Liver (tissue), 9 donors: ENCODE measurements around the gene PKHD1. TPM values are rescaled to one million over a fixed set of nuclear protein-coding genes. Genes with fewer than 3 reads are reported as not detected.

ENCODE experiments used
- DNase-seq: peaks from one replicate; pipeline ENCODE4 v3.0.0-alpha.2; 2017; ENCODE audit warnings: low spot score
- H3K27ac ChIP-seq, 2 donors: one replicate each; pipeline ENCODE4 v1.7.0; 2013; ENCODE audit warnings: inconsistent platforms in 2 of 2, low read length in 2 of 2, control low read depth in 1 of 2, low read depth in 1 of 2, mild to moderate bottlenecking in 1 of 2
- H3K27me3 ChIP-seq, 4 donors: one replicate each; pipeline versions ENCODE4 v1.6.1 to v1.7.0; 2013; ENCODE audit warnings: low read length in 3 of 4, inconsistent platforms in 1 of 4, mild to moderate bottlenecking in 1 of 4, moderate library complexity in 1 of 4; ENCODE audit not compliant: control insufficient read depth in 4 of 4, insufficient read depth in 4 of 4
- H3K36me3 ChIP-seq, 4 donors: one replicate each; pipeline versions ENCODE4 v1.6.1 to v1.7.0; 2013; ENCODE audit warnings: low read length in 3 of 4, mild to moderate bottlenecking in 3 of 4, low read depth in 1 of 4, moderate library complexity in 1 of 4; ENCODE audit not compliant: control insufficient read depth in 4 of 4, insufficient read depth in 3 of 4
- H3K4me1 ChIP-seq, 4 donors: one replicate each; pipeline versions ENCODE4 v1.6.1 to v1.7.0; 2013; ENCODE audit warnings: low read length in 3 of 4, mild to moderate bottlenecking in 3 of 4, moderate library complexity in 1 of 4; ENCODE audit not compliant: control insufficient read depth in 4 of 4, insufficient read depth in 4 of 4
- H3K4me3 ChIP-seq, 3 donors: one replicate each; pipeline versions ENCODE4 v1.6.1 to v1.7.0; 2013; ENCODE audit warnings: low read length in 3 of 3, control low read depth in 1 of 3, low read depth in 1 of 3, mild to moderate bottlenecking in 1 of 3
- H3K9ac ChIP-seq, 2 donors: one replicate each; pipeline ENCODE4 v1.7.0; 2013; ENCODE audit warnings: low read length in 2 of 2, mild to moderate bottlenecking in 2 of 2, moderate library complexity in 2 of 2, control low read depth in 1 of 2, low read depth in 1 of 2
- H3K9me3 ChIP-seq, 4 donors: one replicate each; pipeline versions ENCODE4 v1.6.1 to v1.7.0; 2013; ENCODE audit warnings: low read length in 3 of 4; ENCODE audit not compliant: control insufficient read depth in 4 of 4
- ATF3 ChIP-seq: IDR thresholded peaks from 2 replicates; pipeline ENCODE4 v1.6.1; 2016; ENCODE audit warnings: antibody characterized with exemption
- CTCF ChIP-seq: fragments of 150-350 bp; IDR thresholded peaks from 2 replicates; pipeline ENCODE4 v1.5.1; 2017; ENCODE audit warnings: improper control_type of control experiment, low read depth, low read length; ENCODE audit not compliant: missing input control
- EGR1 ChIP-seq, 2 donors: IDR thresholded peaks; 2 replicates each; pipeline ENCODE4 v1.6.1; 2016 to 2018; ENCODE audit warnings: antibody characterized with exemption in 2 of 2, low read depth in 2 of 2
- FOXA1 ChIP-seq: IDR thresholded peaks from 2 replicates; pipeline ENCODE4 v1.6.1; 2016; ENCODE audit warnings: antibody characterized with exemption
- GABPA ChIP-seq, 2 donors: IDR thresholded peaks in 1 of 2; conservative IDR thresholded peaks in 1 of 2; 2 replicates each; pipeline ENCODE4 v1.6.1; 2016; ENCODE audit warnings: antibody characterized with exemption in 2 of 2, mild to moderate bottlenecking in 1 of 2, moderate library complexity in 1 of 2
- HNF4A ChIP-seq, 2 donors: conservative IDR thresholded peaks; 2 replicates each; pipeline ENCODE4 v1.6.1; 2016; ENCODE audit warnings: antibody characterized with exemption in 2 of 2, mild to moderate bottlenecking in 2 of 2
- JUND ChIP-seq, 2 donors: IDR thresholded peaks; 2 replicates each; pipeline ENCODE4 v1.6.1; 2016; ENCODE audit warnings: antibody characterized with exemption in 2 of 2
- NR2F2 ChIP-seq: IDR thresholded peaks from 2 replicates; pipeline ENCODE4 v1.6.1; 2016; ENCODE audit warnings: antibody characterized with exemption
- RAD21 ChIP-seq, 2 donors: IDR thresholded peaks; 2 replicates each; pipeline ENCODE4 v1.6.1; 2016; ENCODE audit warnings: antibody characterized with exemption in 2 of 2, mild to moderate bottlenecking in 2 of 2
- REST ChIP-seq: IDR thresholded peaks from 2 replicates; pipeline ENCODE4 v1.6.1; 2016; ENCODE audit warnings: antibody characterized with exemption, mild to moderate bottlenecking
- RXRA ChIP-seq, 2 donors: IDR thresholded peaks; 2 replicates each; pipeline ENCODE4 v1.6.1; 2017 to 2018; ENCODE audit warnings: antibody characterized with exemption in 2 of 2, mild to moderate bottlenecking in 1 of 2
- YY1 ChIP-seq: IDR thresholded peaks from 2 replicates; pipeline ENCODE4 v1.6.1; 2016; ENCODE audit warnings: antibody characterized with exemption, mild to moderate bottlenecking
- ZBTB33 ChIP-seq: IDR thresholded peaks from 2 replicates; pipeline ENCODE4 v1.6.1; 2016; ENCODE audit warnings: antibody characterized with exemption
- WGBS: extraction: QIAGEN DNeasy Blood & Tissue Kit; methylation state at CpG from one replicate; pipeline ENCODE4 v1.1.7; 2013; 5-methylcytosine and 5-hydroxymethylcytosine counted together
- polyA plus RNA-seq, 2 donors: library from polyadenylated mRNA; stranded (reverse) in 1 of 2; unstranded in 1 of 2; fragments of 200-250 nt in 1 of 2; fragments of >200 nt in 1 of 2; fragmentation: Nextera tagmentation in 1 of 2; extraction: Ambion mirVana in 1 of 2; gene quantifications; one replicate each; pipeline versions ENCODE4 v1.2.1 to v1.2.3, GENCODE V29; 2013 to 2015
- total RNA-seq, 2 donors: library from RNA; depleted of rRNA; stranded (reverse); fragments of >200 nt; gene quantifications; one replicate each; pipeline ENCODE4 v1.2.3, GENCODE V29; 2014
- donor health status: healthy.
- donor health status: healthy.
- donor health status: healthy.
- donor health status: healthy.
- donor health status: healthy.

Gene PKHD1
- total and polyA plus RNA-seq, 4 donors, result 0.45 to 10.6 (median 3.2) TPM

- no peaks in the 10 kb centered on the region for H3K27me3 ChIP-seq
- WGBS, result 48% methylated on average over 3 of the region's 3 CpGs
- peaks cover 0 to 4% (median 0%) of the 10 kb centered on the region in 4 donors for H3K36me3 ChIP-seq
- no peaks in the 10 kb centered on the region for H3K9me3 ChIP-seq
- no peak overlapping the region for H3K9ac ChIP-seq
- H3K4me1 ChIP-seq, result peaks cover 0 to 16% (median 3%) of the 10 kb centered on the region in 4 donors
- TF ChIP-seq FOXA1 (peak; percentile 16), JUND (IDR thresholded peaks at IDR 0.05) (peak in 1 of 2 donors; percentile 33), HNF4A (conservative IDR thresholded peaks at IDR 0.05) (peak; percentile 9 to 50), RAD21 (IDR thresholded peaks at IDR 0.05) (peak in 1 of 2 donors; percentile 9), YY1 (peak; percentile 76), ATF3 (no peak), GABPA (IDR thresholded peaks at IDR 0.05 in 1 of 2, conservative IDR thresholded peaks at IDR 0.05 in 1 of 2) (no peak), CTCF (no peak), ZBTB33 (peak; percentile 31), RXRA (IDR thresholded peaks at IDR 0.05) (peak; percentile 16 to 55), EGR1 (IDR thresholded peaks at IDR 0.05; ENCODE audit: low read depth in 2 of 2) (no peak), REST (no peak), NR2F2 (peak; percentile 86)
- DNase-seq, result no peak
- H3K4me3 ChIP-seq, result no peak overlapping the region
- H3K27ac ChIP-seq, result no peak overlapping the region
Observed at GRCh38 chr6:52077180-52077884, 10.1 kb downstream of the PKHD1 start.

- H3K27me3 ChIP-seq, result no peaks in the 10 kb centered on the region
- no peak overlapping the region for H3K4me3 ChIP-seq
- H3K36me3 ChIP-seq, result peaks cover 0 to 9% (median 1%) of the 10 kb centered on the region in 4 donors
- H3K4me1 ChIP-seq, result peaks cover 0 to 16% (median 3%) of the 10 kb centered on the region in 4 donors
- TF ChIP-seq JUND (IDR thresholded peaks at IDR 0.05) (no peak), NR2F2 (no peak), ZBTB33 (no peak)
- WGBS, result 76% methylated on average over 4 of the region's 4 CpGs
- H3K9ac ChIP-seq, result no peak overlapping the region
- H3K27ac ChIP-seq, result no peak overlapping the region
- H3K9me3 ChIP-seq, result no peaks in the 10 kb centered on the region
- DNase-seq, result no peak
Observed at GRCh38 chr6:52076791-52077179, 10.6 kb downstream of the PKHD1 start.
